Ovary (tissue), 3 donors: ENCODE results near the gene LAPTM5.

Source experiments
- EP300 ChIP-seq: sonication (generic); formaldehyde crosslinking; IDR thresholded peaks from one replicate; pipeline ENCODE4 v1.6.1; 2017; ENCODE audit warnings: antibody characterized with exemption
- TF ChIP-seq, protein P1 (sequence below), 3 donors: fragments of 450-650 bp in 2 of 3; fragments of 200-600 bp in 1 of 3; IDR thresholded peaks; one replicate each; pipeline versions ENCODE4 v1.5.1 to v1.8.0; 2016 to 2022; ENCODE audit warnings: antibody characterized with exemption in 3 of 3, mild to moderate bottlenecking in 1 of 3
- donor health status: DM: no; HTN: no; CAD: no.

DNA sequence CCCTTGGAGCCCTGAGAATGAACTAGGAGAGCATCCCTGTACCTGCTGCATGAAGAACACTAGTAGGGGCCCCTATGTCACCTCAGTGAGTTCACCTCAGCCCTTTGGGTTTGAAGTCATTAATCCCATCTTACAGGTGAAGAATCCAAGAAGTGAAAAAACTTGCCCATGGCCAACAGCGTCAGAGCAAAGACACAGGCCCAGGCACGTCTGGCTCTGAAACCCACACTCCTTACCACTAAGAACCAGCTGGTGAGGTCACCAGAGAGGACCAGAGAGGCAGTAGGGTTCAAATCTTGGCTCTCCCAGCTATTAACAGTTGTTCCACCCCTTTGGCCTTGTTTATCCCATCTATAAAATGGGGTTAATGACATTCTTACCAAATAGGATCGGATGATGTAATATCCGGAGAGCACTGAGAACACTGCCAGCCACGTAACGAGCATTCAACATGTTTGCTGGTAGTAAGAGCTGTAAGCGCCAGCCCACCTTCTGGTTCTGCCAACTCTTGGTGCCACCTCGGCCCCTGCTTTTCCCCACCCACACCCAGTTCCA lies 43.0 kb downstream of the LAPTM5 start:
- TF ChIP-seq, protein P1, sequence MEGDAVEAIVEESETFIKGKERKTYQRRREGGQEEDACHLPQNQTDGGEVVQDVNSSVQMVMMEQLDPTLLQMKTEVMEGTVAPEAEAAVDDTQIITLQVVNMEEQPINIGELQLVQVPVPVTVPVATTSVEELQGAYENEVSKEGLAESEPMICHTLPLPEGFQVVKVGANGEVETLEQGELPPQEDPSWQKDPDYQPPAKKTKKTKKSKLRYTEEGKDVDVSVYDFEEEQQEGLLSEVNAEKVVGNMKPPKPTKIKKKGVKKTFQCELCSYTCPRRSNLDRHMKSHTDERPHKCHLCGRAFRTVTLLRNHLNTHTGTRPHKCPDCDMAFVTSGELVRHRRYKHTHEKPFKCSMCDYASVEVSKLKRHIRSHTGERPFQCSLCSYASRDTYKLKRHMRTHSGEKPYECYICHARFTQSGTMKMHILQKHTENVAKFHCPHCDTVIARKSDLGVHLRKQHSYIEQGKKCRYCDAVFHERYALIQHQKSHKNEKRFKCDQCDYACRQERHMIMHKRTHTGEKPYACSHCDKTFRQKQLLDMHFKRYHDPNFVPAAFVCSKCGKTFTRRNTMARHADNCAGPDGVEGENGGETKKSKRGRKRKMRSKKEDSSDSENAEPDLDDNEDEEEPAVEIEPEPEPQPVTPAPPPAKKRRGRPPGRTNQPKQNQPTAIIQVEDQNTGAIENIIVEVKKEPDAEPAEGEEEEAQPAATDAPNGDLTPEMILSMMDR (IDR thresholded peaks at IDR 0.05) = no peak
- no peak for TF ChIP-seq EP300
